ENCODE results near the gene SPOCK1. TPM values are rescaled to one million over a fixed set of nuclear protein-coding genes. Genes with fewer than 3 reads are reported as not detected.
A peak's percentile ranks its signal among the peaks of the same experiment; 100 is the strongest.

Gene SPOCK1
- total and polyA plus RNA-seq, 3 donors from 2014 or later: 63.8 to 111 (median 101) TPM

DNA sequence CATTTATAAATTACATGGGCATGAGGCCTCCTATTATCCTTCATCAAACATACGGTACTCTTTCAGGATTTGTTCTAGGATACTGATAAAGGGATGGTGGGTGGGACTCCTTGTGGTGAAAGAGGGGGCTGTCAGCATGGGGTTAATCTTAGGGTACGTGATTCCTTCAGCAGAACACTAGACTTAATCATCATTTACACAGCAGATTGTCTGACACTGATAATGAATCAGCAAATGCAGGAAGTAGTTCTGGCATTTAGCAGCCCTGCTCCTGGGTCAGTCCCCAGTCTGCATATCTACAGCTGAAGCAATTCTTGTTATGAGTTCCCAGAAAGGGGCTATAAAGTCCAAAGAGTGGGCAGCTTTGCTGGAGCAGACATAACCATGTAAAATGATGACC, 384.6 kb downstream of the SPOCK1 start:
- H3K36me3 ChIP-seq (ENCODE audit: low read depth, missing control alignments): no peaks in the 10 kb centered on the region
- no peaks in the 10 kb centered on the region for H3K9me3 ChIP-seq
- no peak for TF ChIP-seq POLR2A (IDR thresholded peaks at IDR 0.05)
- TF ChIP-seq, protein P1, sequence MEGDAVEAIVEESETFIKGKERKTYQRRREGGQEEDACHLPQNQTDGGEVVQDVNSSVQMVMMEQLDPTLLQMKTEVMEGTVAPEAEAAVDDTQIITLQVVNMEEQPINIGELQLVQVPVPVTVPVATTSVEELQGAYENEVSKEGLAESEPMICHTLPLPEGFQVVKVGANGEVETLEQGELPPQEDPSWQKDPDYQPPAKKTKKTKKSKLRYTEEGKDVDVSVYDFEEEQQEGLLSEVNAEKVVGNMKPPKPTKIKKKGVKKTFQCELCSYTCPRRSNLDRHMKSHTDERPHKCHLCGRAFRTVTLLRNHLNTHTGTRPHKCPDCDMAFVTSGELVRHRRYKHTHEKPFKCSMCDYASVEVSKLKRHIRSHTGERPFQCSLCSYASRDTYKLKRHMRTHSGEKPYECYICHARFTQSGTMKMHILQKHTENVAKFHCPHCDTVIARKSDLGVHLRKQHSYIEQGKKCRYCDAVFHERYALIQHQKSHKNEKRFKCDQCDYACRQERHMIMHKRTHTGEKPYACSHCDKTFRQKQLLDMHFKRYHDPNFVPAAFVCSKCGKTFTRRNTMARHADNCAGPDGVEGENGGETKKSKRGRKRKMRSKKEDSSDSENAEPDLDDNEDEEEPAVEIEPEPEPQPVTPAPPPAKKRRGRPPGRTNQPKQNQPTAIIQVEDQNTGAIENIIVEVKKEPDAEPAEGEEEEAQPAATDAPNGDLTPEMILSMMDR (IDR thresholded peaks at IDR 0.05): no peak
- no peak overlapping the region for H3K27ac ChIP-seq
- intact Hi-C loops (cut with DNase I; ENCODE audit: low total_unique reads): no loop called here
- DNase-seq: no peak
- no peak overlapping the region for H3K4me3 ChIP-seq
- no peaks in the 10 kb centered on the region for H3K4me1 ChIP-seq
- 60 to 63% methylated on average over 2 of the region's 2 CpGs for WGBS, 2 donors
- H3K27me3 ChIP-seq: no peaks in the 10 kb centered on the region

DNA sequence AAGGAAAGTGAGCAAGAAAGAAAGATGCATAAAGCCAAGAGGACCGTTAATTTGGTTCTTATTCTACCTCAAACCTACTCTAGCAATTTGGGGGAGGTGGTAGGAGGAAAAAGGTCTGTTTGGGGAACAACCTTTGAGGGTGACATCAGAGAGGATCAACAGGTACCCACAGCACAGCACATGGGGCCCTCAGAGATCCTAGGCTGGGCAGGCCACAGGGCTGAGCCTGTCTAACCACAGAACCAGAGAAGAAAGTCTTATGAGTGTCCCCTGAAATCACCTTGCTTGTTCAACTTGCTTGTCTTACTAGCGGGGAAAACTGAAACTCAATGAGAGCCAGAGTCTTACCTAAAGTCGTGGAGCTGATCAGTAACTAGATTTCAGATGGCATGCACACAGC, 385.2 kb downstream of the SPOCK1 start:
- no peaks in the 10 kb centered on the region for H3K36me3 ChIP-seq (ENCODE audit: low read depth, missing control alignments)
- H3K27ac ChIP-seq: no peak overlapping the region
- DNase-seq: no peak
- no peaks in the 10 kb centered on the region for H3K9me3 ChIP-seq
- TF ChIP-seq POLR2A (IDR thresholded peaks at IDR 0.05): no peak
- no peak overlapping the region for H3K4me3 ChIP-seq
- H3K27me3 ChIP-seq: no peaks in the 10 kb centered on the region
- 62 to 65% methylated on average over 3 of the region's 3 CpGs for WGBS, 2 donors
- no peaks in the 10 kb centered on the region for H3K4me1 ChIP-seq
- intact Hi-C loops (cut with DNase I; ENCODE audit: low total_unique reads): no loop called here

DNA sequence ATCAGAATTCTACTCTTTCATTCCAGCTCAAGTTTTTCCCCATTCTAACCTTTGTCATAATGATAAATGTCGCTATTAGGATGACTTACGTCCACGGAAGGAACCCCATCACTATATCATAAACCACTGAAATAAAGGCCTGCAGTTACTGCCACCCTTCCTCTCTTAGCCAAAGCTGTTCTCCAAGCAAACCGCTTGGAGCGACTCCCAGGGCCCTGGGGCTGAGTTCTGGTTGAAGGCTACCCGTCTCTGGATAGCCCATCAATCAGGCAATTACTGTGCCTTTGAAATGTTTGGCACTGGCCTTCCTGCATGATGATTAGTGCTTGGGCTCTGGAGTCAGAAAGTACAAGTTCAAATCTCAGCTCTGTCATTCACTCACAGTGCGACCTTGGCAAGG, 386.0 kb downstream of the SPOCK1 start:
- TF ChIP-seq, protein P1 (IDR thresholded peaks at IDR 0.05): no peak
- no peak for TF ChIP-seq POLR2A (IDR thresholded peaks at IDR 0.05)
- Histone ChIP-seq H3K9me3 (no peaks in the 10 kb centered on the region), H3K4me3 (no peak overlapping the region), H3K27ac (no peak overlapping the region), H3K4me1 (no peaks in the 10 kb centered on the region), H3K27me3 (no peaks in the 10 kb centered on the region), H3K36me3 (ENCODE audit: low read depth, missing control alignments) (no peaks in the 10 kb centered on the region)
- intact Hi-C loops (cut with DNase I; ENCODE audit: low total_unique reads): no loop called here
- 74 to 85% methylated on average over 7 of the region's 7 CpGs for WGBS, 2 donors
- DNase-seq: no peak

DNA sequence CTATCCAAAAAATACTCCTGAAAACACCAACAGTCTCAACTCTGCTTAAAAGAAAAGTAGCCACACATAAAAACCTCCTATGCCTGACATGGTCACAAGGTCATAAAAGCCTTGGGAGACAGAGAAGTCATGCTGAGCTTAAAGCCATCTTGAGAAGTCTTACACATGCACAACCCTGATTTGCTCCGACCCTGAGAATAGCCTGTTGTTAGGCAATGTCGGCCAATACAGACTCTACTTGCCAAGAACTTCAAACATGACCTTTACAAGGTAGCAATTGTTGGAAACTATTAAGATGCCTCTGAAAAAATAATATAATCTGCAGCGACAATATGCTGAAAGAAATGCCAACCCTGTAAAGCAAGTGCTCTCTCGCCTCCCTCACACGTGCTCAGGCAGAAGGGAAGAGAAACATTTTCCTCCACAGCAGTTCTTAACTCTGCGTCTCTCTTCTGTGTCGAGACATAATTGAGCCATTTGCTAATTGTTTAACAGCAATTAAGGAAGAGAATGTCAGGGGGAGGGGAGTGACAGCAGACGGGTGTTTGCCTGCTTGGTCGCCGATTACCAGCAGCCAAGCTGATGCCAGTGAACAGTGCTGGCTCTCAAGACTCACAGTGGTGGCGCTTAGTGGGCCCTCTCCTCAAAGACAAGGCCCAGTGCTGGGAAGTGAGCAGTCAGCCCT, 393.6 kb downstream of the SPOCK1 start:
- H3K4me1 ChIP-seq: peaks cover 12% of the 10 kb centered on the region
- no peaks in the 10 kb centered on the region for H3K36me3 ChIP-seq (ENCODE audit: low read depth, missing control alignments)
- no peaks in the 10 kb centered on the region for H3K9me3 ChIP-seq
- H3K27me3 ChIP-seq: no peaks in the 10 kb centered on the region
- TF ChIP-seq, protein P1 (IDR thresholded peaks at IDR 0.05): no peak
- H3K27ac ChIP-seq: peak overlapping the region in 1 of 2 donors; percentile 53
- intact Hi-C loops (cut with DNase I; ENCODE audit: low total_unique reads): no loop called here
- 59 to 64% methylated on average over 11 of the region's 11 CpGs for WGBS, 2 donors
- H3K4me3 ChIP-seq: no peak overlapping the region
- no peak for DNase-seq

DNA sequence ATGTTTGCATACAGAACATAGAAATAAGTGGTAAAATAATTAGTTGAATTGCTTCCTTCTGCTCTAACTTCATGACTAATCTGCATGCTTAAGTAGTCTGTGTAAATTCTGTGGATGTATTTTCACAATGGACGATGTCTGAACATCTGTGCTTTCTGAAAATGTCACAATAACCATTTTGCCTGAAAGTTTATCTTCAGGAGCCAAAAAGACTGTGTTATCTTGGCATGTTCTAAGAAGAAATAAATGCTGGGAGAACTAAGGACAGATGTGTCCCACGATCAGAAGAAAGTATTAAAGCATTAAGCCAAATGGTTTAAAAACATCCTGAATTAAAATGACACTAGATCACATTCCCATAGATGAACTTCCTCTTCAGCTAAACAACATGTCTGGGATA, 397.6 kb downstream of the SPOCK1 start:
- WGBS, 2 donors: 31 to 36% methylated on average over 2 of the region's 2 CpGs
- Histone ChIP-seq H3K36me3 (ENCODE audit: low read depth, missing control alignments) (no peaks in the 10 kb centered on the region), H3K9me3 (no peaks in the 10 kb centered on the region), H3K27ac (no peak overlapping the region), H3K4me1 (peaks cover 12% of the 10 kb centered on the region), H3K27me3 (no peaks in the 10 kb centered on the region), H3K4me3 (no peak overlapping the region)
- intact Hi-C loops (cut with DNase I; ENCODE audit: low total_unique reads): no loop called here
- DNase-seq: no peak
- no peak for TF ChIP-seq POLR2A (IDR thresholded peaks at IDR 0.05)
- TF ChIP-seq, protein P1 (IDR thresholded peaks at IDR 0.05): no peak
